ENCODE data around the gene SLC18A3.

DNA sequence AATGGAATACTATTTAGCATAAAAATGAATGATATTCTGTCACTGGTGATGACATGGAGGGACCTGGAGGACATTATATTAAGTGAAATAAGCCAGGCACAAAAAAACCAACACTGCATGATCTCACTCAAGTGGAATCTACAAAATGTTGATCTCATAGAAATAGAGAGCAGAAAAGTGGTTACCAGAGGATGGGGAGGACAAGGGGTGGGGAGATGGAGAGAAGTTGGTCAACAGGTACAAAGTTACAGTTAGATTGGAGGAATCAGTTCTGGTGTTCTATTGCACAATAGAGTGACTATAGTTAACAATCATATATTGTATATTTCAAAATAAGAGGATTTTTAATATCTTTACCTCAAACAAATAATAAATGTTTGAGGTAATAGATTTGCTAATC, 24.7 kb upstream of the SLC18A3 start:
- TF ChIP-seq CTCF (IDR thresholded peaks at IDR 0.05; ENCODE audit: low read length) = no peak
- no peak for TF ChIP-seq EZH2 (IDR thresholded peaks at IDR 0.05; ENCODE audit: borderline replicate concordance, low read length)
